WTC11 (cell line): Measurements from ENCODE around the gene RIGI. TPM values are rescaled to one million over a fixed set of nuclear protein-coding genes. Genes with fewer than 3 reads are reported as not detected.

Source experiments
- ATAC-seq: fragments of 200-7000 bp; cut with Tn5 transposase; 2 replicates; pipeline ENCODE4 v1.10.0; 2021; ENCODE audit warnings: mild to moderate bottlenecking, moderate library complexity
- CTCF ChIA-PET: fragments of 300-600 bp; sonication (Branson Sonifier 250); formaldehyde crosslinking; loops from one replicate; lab custom pipeline; 2021; ENCODE audit warnings: antibody characterized with exemption; lab: Charles Lee
- POLR2A ChIA-PET: fragments of 350-600 bp; sonication (Branson Sonifier 250); formaldehyde crosslinking; loops from one replicate; lab custom pipeline; 2021; ENCODE audit warnings: antibody characterized with exemption; lab: Charles Lee
- DNase-seq: peaks from one replicate; pipeline ENCODE4 v3.0.0; 2021; ENCODE audit warnings: low spot score
- H3K27ac Mint-ChIP-seq: 2 replicates; pipeline ENCODE4 v1.8.0; 2021; ENCODE audit warnings: mixed read lengths
- H3K27me3 Mint-ChIP-seq: 2 replicates; pipeline ENCODE4 v1.8.0; 2021; ENCODE audit warnings: low read depth, mild to moderate bottlenecking, moderate library complexity, mixed read lengths
- H3K36me3 Mint-ChIP-seq: 2 replicates; pipeline ENCODE4 v1.8.0; 2021; ENCODE audit warnings: mixed read lengths
- H3K4me1 Mint-ChIP-seq: 2 replicates; pipeline ENCODE4 v1.8.0; 2022; ENCODE audit warnings: mixed read lengths
- H3K4me3 Mint-ChIP-seq: 2 replicates; pipeline ENCODE4 v1.8.0; 2021; ENCODE audit warnings: mild to moderate bottlenecking, moderate library complexity, mixed read lengths
- H3K9me3 Mint-ChIP-seq: 2 replicates; pipeline ENCODE4 v1.8.0; 2021; ENCODE audit warnings: mixed read lengths
- CREM ChIP-seq: sonication (generic); formaldehyde crosslinking; IDR thresholded peaks from 2 replicates; pipeline ENCODE4 v1.8.1; 2022; ENCODE audit warnings: mild to moderate bottlenecking, missing genetic modification reagents, moderate library complexity
- GABPB1 ChIP-seq: sonication (generic); formaldehyde crosslinking; IDR thresholded peaks from 2 replicates; pipeline ENCODE4 v1.8.1; 2023; ENCODE audit warnings: mild to moderate bottlenecking, missing genetic modification reagents
- GRHL2 ChIP-seq: fragments of 250-450 bp; sonication (Bioruptor Pico); IDR thresholded peaks from 2 replicates; pipeline ENCODE4 v1.8.0; 2022; ENCODE audit warnings: mild to moderate bottlenecking, moderate library complexity; ENCODE audit not compliant: insufficient replicate concordance, severe bottlenecking
- NFE2L1 ChIP-seq: sonication (generic); formaldehyde crosslinking; IDR thresholded peaks from 2 replicates; pipeline ENCODE4 v1.8.1; 2023; ENCODE audit warnings: missing genetic modification reagents
- NR1H2 ChIP-seq: sonication (generic); formaldehyde crosslinking; IDR thresholded peaks from 2 replicates; pipeline ENCODE4 v1.9.0; 2021; ENCODE audit warnings: mild to moderate bottlenecking, moderate library complexity, missing genetic modification reagents
- PRRX2 ChIP-seq: fragments of 250-450 bp; sonication (Bioruptor Pico); IDR thresholded peaks from 2 replicates; pipeline ENCODE4 v1.8.0; 2021; ENCODE audit warnings: mild to moderate bottlenecking
- SMAD3 ChIP-seq: sonication (generic); formaldehyde crosslinking; IDR thresholded peaks from 2 replicates; pipeline ENCODE4 v1.8.0; 2022; ENCODE audit warnings: missing genetic modification reagents, mild to moderate bottlenecking, borderline replicate concordance
- TEAD1 ChIP-seq: sonication (generic); formaldehyde crosslinking; IDR thresholded peaks from 2 replicates; pipeline ENCODE4 v1.8.0; 2022; ENCODE audit warnings: mild to moderate bottlenecking, missing genetic modification reagents
- ZNF263 ChIP-seq: sonication (generic); formaldehyde crosslinking; IDR thresholded peaks from 2 replicates; pipeline ENCODE4 v1.8.1; 2022; ENCODE audit warnings: low read depth, mild to moderate bottlenecking, moderate library complexity, missing genetic modification reagents
- ZNF423 ChIP-seq: fragments of 250-450 bp; sonication (Bioruptor Pico); IDR thresholded peaks from 2 replicates; pipeline ENCODE4 v2.1.2; 2022; ENCODE audit warnings: mild to moderate bottlenecking, moderate library complexity
- total RNA-seq: library from RNA; stranded (reverse); gene quantifications from 3 replicates; pipeline ENCODE4 v1.2.3, GENCODE V29; 2021
- TF ChIP-seq, protein P1 (sequence below): sonication (generic); formaldehyde crosslinking; conservative IDR thresholded peaks from 2 replicates; pipeline ENCODE4 v1.8.1; 2023; ENCODE audit warnings: mild to moderate bottlenecking, low read depth, missing genetic modification reagents, moderate library complexity
- TF ChIP-seq, protein P2 (sequence below): fragments of 250-450 bp; sonication (Bioruptor Pico); IDR thresholded peaks from 2 replicates; pipeline ENCODE4 v1.8.0; 2021; ENCODE audit warnings: mild to moderate bottlenecking
- TF ChIP-seq, protein P3 (sequence below): sonication (generic); formaldehyde crosslinking; IDR thresholded peaks from 2 replicates; pipeline ENCODE4 v1.8.1; 2023; ENCODE audit warnings: mild to moderate bottlenecking, missing genetic modification reagents
- TF ChIP-seq, protein P4 (sequence below): sonication (generic); formaldehyde crosslinking; IDR thresholded peaks from 2 replicates; pipeline ENCODE4 v1.8.1; 2023; ENCODE audit warnings: mild to moderate bottlenecking, missing genetic modification reagents, moderate library complexity
- TF ChIP-seq, protein P5 (sequence below): sonication (generic); formaldehyde crosslinking; IDR thresholded peaks from 2 replicates; pipeline ENCODE4 v1.8.0; 2022; ENCODE audit warnings: mild to moderate bottlenecking, missing genetic modification reagents
- TF ChIP-seq, protein P6 (sequence below): fragments of 250-450 bp; sonication (Bioruptor Pico); IDR thresholded peaks from 2 replicates; pipeline ENCODE4 v1.9.0; 2021; ENCODE audit warnings: mild to moderate bottlenecking, borderline replicate concordance

Gene RIGI
- total RNA-seq, 1 experiment from 2014 or later = 7.5 TPM

DNA sequence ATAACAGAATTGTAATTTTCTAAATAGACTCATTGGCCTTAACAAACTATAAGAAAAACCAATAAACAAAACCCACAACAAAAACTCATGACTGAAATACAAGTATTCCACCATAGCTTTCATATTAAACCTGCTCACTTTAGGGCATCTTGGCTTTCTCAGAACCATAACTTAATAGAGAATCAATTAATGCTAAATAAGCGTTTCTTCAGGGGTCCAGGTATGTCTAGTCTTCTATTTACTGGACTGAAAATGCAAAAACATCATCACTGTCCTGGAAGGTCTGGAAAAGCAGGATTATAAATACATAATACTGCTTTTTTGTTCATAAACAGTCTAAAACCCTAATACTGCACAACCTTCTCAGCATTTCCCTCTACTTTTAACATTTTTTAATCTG is 19.9 kb upstream of the RIGI start:
- Mint-ChIP-seq H3K4me1 (peaks cover 18% of the 10 kb centered on the region), H3K9me3 (no peaks in the 10 kb centered on the region), H3K4me3 (no peak overlapping the region), H3K36me3 (peaks cover 50% of the 10 kb centered on the region)
- CTCF ChIA-PET = no interaction called here
- DNase-seq = no peak
- no peak for TF ChIP-seq CREM (CRISPR knock-in tag)
- TF ChIP-seq, protein P1, sequence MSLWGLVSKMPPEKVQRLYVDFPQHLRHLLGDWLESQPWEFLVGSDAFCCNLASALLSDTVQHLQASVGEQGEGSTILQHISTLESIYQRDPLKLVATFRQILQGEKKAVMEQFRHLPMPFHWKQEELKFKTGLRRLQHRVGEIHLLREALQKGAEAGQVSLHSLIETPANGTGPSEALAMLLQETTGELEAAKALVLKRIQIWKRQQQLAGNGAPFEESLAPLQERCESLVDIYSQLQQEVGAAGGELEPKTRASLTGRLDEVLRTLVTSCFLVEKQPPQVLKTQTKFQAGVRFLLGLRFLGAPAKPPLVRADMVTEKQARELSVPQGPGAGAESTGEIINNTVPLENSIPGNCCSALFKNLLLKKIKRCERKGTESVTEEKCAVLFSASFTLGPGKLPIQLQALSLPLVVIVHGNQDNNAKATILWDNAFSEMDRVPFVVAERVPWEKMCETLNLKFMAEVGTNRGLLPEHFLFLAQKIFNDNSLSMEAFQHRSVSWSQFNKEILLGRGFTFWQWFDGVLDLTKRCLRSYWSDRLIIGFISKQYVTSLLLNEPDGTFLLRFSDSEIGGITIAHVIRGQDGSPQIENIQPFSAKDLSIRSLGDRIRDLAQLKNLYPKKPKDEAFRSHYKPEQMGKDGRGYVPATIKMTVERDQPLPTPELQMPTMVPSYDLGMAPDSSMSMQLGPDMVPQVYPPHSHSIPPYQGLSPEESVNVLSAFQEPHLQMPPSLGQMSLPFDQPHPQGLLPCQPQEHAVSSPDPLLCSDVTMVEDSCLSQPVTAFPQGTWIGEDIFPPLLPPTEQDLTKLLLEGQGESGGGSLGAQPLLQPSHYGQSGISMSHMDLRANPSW (CRISPR knock-in tag) = no peak
- no peak for TF ChIP-seq NFE2L1 (CRISPR knock-in tag)
- TF ChIP-seq TEAD1 = no peak
- TF ChIP-seq, protein P2, sequence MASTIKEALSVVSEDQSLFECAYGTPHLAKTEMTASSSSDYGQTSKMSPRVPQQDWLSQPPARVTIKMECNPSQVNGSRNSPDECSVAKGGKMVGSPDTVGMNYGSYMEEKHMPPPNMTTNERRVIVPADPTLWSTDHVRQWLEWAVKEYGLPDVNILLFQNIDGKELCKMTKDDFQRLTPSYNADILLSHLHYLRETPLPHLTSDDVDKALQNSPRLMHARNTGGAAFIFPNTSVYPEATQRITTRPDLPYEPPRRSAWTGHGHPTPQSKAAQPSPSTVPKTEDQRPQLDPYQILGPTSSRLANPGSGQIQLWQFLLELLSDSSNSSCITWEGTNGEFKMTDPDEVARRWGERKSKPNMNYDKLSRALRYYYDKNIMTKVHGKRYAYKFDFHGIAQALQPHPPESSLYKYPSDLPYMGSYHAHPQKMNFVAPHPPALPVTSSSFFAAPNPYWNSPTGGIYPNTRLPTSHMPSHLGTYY (CRISPR knock-in tag) = no peak
- TF ChIP-seq, protein P3, sequence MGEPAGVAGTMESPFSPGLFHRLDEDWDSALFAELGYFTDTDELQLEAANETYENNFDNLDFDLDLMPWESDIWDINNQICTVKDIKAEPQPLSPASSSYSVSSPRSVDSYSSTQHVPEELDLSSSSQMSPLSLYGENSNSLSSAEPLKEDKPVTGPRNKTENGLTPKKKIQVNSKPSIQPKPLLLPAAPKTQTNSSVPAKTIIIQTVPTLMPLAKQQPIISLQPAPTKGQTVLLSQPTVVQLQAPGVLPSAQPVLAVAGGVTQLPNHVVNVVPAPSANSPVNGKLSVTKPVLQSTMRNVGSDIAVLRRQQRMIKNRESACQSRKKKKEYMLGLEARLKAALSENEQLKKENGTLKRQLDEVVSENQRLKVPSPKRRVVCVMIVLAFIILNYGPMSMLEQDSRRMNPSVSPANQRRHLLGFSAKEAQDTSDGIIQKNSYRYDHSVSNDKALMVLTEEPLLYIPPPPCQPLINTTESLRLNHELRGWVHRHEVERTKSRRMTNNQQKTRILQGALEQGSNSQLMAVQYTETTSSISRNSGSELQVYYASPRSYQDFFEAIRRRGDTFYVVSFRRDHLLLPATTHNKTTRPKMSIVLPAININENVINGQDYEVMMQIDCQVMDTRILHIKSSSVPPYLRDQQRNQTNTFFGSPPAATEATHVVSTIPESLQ (CRISPR knock-in tag) = no peak
- TF ChIP-seq, protein P4, sequence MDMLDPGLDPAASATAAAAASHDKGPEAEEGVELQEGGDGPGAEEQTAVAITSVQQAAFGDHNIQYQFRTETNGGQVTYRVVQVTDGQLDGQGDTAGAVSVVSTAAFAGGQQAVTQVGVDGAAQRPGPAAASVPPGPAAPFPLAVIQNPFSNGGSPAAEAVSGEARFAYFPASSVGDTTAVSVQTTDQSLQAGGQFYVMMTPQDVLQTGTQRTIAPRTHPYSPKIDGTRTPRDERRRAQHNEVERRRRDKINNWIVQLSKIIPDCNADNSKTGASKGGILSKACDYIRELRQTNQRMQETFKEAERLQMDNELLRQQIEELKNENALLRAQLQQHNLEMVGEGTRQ (CRISPR knock-in tag) = no peak
- TF ChIP-seq, protein P5, sequence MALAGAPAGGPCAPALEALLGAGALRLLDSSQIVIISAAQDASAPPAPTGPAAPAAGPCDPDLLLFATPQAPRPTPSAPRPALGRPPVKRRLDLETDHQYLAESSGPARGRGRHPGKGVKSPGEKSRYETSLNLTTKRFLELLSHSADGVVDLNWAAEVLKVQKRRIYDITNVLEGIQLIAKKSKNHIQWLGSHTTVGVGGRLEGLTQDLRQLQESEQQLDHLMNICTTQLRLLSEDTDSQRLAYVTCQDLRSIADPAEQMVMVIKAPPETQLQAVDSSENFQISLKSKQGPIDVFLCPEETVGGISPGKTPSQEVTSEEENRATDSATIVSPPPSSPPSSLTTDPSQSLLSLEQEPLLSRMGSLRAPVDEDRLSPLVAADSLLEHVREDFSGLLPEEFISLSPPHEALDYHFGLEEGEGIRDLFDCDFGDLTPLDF (CRISPR knock-in tag) = no peak
- TF ChIP-seq ZNF263 (CRISPR knock-in tag) = no peak
- no peak for TF ChIP-seq PRRX2
- TF ChIP-seq SMAD3 (CRISPR knock-in tag) = no peak
- TF ChIP-seq, all 79 proteins: peak for 0
- ATAC-seq = no peak
- Mint-ChIP-seq H3K27ac (0 out of 2 replicates have a peak overlapping the region, but pooled peaks have one; percentile 25), H3K27me3 (no peaks in the 10 kb centered on the region)
- POLR2A ChIA-PET = no interaction called here

DNA sequence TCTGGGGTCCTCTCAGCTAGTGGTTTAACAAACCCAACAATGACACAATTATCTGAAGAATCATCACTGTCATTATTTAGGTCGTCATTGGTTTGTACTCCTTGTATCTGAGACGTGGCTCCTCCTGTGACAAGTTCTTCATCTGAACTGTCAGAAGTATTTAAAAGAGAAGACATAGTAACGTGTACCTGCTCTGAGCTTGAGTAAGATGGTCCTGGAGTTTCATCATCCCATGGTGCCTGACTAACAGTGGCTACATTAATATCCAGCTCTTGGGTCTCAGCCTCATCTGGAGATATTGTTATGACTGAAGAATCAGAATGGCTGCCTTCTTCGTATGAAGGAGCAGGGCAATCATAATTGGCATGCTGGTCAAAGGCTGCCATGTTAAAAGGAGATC is 17.1 kb upstream of the RIGI start:
- DNase-seq = no peak
- CTCF ChIA-PET = no interaction called here
- TF ChIP-seq NR1H2 = no peak
- no peak for TF ChIP-seq ZNF423
- TF ChIP-seq GRHL2 = no peak
- TF ChIP-seq GABPB1 (CRISPR knock-in tag) = peak; percentile 52; the same call in 1 of the 2 replicates
- TF ChIP-seq NFE2L1 (CRISPR knock-in tag) = no peak
- TF ChIP-seq, protein P6, sequence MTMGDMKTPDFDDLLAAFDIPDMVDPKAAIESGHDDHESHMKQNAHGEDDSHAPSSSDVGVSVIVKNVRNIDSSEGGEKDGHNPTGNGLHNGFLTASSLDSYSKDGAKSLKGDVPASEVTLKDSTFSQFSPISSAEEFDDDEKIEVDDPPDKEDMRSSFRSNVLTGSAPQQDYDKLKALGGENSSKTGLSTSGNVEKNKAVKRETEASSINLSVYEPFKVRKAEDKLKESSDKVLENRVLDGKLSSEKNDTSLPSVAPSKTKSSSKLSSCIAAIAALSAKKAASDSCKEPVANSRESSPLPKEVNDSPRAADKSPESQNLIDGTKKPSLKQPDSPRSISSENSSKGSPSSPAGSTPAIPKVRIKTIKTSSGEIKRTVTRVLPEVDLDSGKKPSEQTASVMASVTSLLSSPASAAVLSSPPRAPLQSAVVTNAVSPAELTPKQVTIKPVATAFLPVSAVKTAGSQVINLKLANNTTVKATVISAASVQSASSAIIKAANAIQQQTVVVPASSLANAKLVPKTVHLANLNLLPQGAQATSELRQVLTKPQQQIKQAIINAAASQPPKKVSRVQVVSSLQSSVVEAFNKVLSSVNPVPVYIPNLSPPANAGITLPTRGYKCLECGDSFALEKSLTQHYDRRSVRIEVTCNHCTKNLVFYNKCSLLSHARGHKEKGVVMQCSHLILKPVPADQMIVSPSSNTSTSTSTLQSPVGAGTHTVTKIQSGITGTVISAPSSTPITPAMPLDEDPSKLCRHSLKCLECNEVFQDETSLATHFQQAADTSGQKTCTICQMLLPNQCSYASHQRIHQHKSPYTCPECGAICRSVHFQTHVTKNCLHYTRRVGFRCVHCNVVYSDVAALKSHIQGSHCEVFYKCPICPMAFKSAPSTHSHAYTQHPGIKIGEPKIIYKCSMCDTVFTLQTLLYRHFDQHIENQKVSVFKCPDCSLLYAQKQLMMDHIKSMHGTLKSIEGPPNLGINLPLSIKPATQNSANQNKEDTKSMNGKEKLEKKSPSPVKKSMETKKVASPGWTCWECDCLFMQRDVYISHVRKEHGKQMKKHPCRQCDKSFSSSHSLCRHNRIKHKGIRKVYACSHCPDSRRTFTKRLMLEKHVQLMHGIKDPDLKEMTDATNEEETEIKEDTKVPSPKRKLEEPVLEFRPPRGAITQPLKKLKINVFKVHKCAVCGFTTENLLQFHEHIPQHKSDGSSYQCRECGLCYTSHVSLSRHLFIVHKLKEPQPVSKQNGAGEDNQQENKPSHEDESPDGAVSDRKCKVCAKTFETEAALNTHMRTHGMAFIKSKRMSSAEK (CRISPR knock-in tag) = no peak
- TF ChIP-seq, all 79 proteins: peak for 1
- Mint-ChIP-seq H3K36me3 (peaks cover 39% of the 10 kb centered on the region), H3K4me1 (no peaks in the 10 kb centered on the region), H3K4me3 (no peak overlapping the region), H3K27ac (no peak overlapping the region), H3K27me3 (no peaks in the 10 kb centered on the region), H3K9me3 (no peaks in the 10 kb centered on the region)
- ATAC-seq = no peak
- POLR2A ChIA-PET = no interaction called here
